Mononuclear cell (primary cell): ENCODE results near the gene SMIM24. TPM values are rescaled to one million over a fixed set of nuclear protein-coding genes. Genes with fewer than 3 reads are reported as not detected.

Source experiments
- H3K27me3 ChIP-seq: 2 replicates; pipeline ENCODE4 v1.6.0; 2011; ENCODE audit warnings: low read length, control low read depth; ENCODE audit not compliant: insufficient read depth
- H3K4me1 ChIP-seq: 2 replicates; pipeline ENCODE4 v1.5.1; 2011; ENCODE audit warnings: mild to moderate bottlenecking, low read length, control low read depth; ENCODE audit not compliant: insufficient read depth
- H3K4me3 ChIP-seq: 2 replicates; pipeline ENCODE4 v1.5.1; 2011; ENCODE audit warnings: mild to moderate bottlenecking, low read length, moderate library complexity
- H3K9me3 ChIP-seq: 2 replicates; pipeline ENCODE4 v1.5.1; 2011; ENCODE audit warnings: low read depth, mild to moderate bottlenecking, control low read depth, low read length
- total RNA-seq: library from RNA; depleted of rRNA; stranded (reverse); fragments of >200 nt; gene quantifications from one replicate; pipeline ENCODE4 v1.2.3, GENCODE V29; 2012

SMIM24 gene
- total RNA-seq, 1 donor, result not detected

- Histone ChIP-seq H3K4me3 (no peak overlapping the region), H3K9me3 (no peaks in the 10 kb centered on the region), H3K27me3 (no peaks in the 10 kb centered on the region), H3K4me1 (peaks cover 21% of the 10 kb centered on the region)
Measured at GRCh38 chr19:3426433-3426832, 53.9 kb downstream of the SMIM24 start.

Other genes with a start within 250 kb of the SMIM24 start
- gene NFIC, start 113.9 kb downstream of the SMIM24 start, total RNA-seq, result 17.3 TPM
- not detected for gene SMIM44, start 2.9 kb upstream of the SMIM24 start, total RNA-seq
- 1.4 TPM for gene DOHH, start 20.1 kb upstream of the SMIM24 start, total RNA-seq
- gene FZR1, start 25.8 kb upstream of the SMIM24 start, total RNA-seq, result 50.7 TPM
- gene TEKTIP1, start 58.6 kb upstream of the SMIM24 start, total RNA-seq, result 0.84 TPM
- gene MFSD12, start 77.1 kb upstream of the SMIM24 start, total RNA-seq, result 37.8 TPM
- 34.7 TPM for gene HMG20B, start 92.4 kb upstream of the SMIM24 start, total RNA-seq
- gene GIPC3, start 105.0 kb upstream of the SMIM24 start, total RNA-seq, result 0.21 TPM
- 1.8 TPM for gene TBXA2R, start 126.3 kb upstream of the SMIM24 start, total RNA-seq
- 12.2 TPM for gene CACTIN, start 146.3 kb upstream of the SMIM24 start, total RNA-seq
- 8.4 TPM for gene PIP5K1C, start 219.9 kb upstream of the SMIM24 start, total RNA-seq
- gene TJP3, start 227.9 kb upstream of the SMIM24 start, total RNA-seq, result 5.7 TPM